Measurements from ENCODE around the gene EIF4B. TPM values are rescaled to one million over a fixed set of nuclear protein-coding genes. Genes with fewer than 3 reads are reported as not detected.
"Not testable (repeated sequence)": the region's sequence is repeated elsewhere in the genome, so short reads cannot be mapped to it uniquely, and the experiment has no call there.

Gene EIF4B
- total and polyA plus RNA-seq, 7 donors = 136 to 575 (median 475) TPM

- DNase-seq = no peak
- TF ChIP-seq, protein P1, sequence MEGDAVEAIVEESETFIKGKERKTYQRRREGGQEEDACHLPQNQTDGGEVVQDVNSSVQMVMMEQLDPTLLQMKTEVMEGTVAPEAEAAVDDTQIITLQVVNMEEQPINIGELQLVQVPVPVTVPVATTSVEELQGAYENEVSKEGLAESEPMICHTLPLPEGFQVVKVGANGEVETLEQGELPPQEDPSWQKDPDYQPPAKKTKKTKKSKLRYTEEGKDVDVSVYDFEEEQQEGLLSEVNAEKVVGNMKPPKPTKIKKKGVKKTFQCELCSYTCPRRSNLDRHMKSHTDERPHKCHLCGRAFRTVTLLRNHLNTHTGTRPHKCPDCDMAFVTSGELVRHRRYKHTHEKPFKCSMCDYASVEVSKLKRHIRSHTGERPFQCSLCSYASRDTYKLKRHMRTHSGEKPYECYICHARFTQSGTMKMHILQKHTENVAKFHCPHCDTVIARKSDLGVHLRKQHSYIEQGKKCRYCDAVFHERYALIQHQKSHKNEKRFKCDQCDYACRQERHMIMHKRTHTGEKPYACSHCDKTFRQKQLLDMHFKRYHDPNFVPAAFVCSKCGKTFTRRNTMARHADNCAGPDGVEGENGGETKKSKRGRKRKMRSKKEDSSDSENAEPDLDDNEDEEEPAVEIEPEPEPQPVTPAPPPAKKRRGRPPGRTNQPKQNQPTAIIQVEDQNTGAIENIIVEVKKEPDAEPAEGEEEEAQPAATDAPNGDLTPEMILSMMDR (IDR thresholded peaks at IDR 0.05) = no peak
- no peak for TF ChIP-seq POLR2A (IDR thresholded peaks at IDR 0.05)
- TF ChIP-seq POLR2AphosphoS5 (IDR thresholded peaks at IDR 0.05) = no peak
- no peak for TF ChIP-seq EP300 (IDR thresholded peaks at IDR 0.05)
- WGBS, 2 donors = 62 to 79% methylated on average over 2 of the region's 2 CpGs
- Histone ChIP-seq H3K36me3 (peaks cover 0 to under 1% (median 0%) of the 10 kb centered on the region in 4 donors), H3K4me3 (no peak overlapping the region), H3K4me1 (peaks cover 0 to 53% (median 43%) of the 10 kb centered on the region in 4 donors), H3K9me3 (no peaks in the 10 kb centered on the region), H3K27ac (no peak overlapping the region), H3K27me3 (no peaks in the 10 kb centered on the region)
- intact Hi-C loops (cut with DNase I) = no loop called here
Measured at GRCh38 chr12:53010955-53011354, 4.7 kb downstream of the EIF4B start.

DNA sequence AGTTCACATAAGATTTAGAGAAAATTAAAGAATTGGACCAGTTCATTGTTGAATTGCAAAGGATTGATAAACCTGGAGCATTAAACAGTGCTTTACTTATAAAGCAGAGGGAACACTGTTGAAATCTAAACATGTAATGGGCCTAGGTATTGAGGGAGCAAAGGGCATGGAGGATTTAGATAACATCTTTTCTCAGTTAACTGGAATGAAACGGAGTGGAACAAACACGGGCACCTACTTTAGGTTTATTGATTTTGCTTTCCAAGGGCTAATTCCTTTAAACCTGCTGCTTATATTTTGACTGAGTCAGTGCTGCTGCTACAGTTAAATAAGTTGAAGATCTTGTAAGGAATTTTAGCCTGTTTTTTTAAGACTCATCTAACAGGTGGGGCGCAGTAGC, 5.6 kb downstream of the EIF4B start:
- Histone ChIP-seq H3K4me3 (no peak overlapping the region), H3K36me3 (peaks cover 0 to 10% (median 3%) of the 10 kb centered on the region in 4 donors), H3K27ac (no peak overlapping the region), H3K9me3 (no peaks in the 10 kb centered on the region), H3K27me3 (no peaks in the 10 kb centered on the region), H3K4me1 (peaks cover 0 to 53% (median 42%) of the 10 kb centered on the region in 4 donors)
- intact Hi-C loops (cut with DNase I) = no loop called here
- 49 to 76% methylated on average over 3 of the region's 3 CpGs for whole genome bisulfite sequencing, 2 donors
- TF ChIP-seq POLR2A (IDR thresholded peaks at IDR 0.05) = no peak
- no peak for TF ChIP-seq EP300 (IDR thresholded peaks at IDR 0.05)
- no peak for TF ChIP-seq POLR2AphosphoS5 (IDR thresholded peaks at IDR 0.05)
- TF ChIP-seq, protein P1 (IDR thresholded peaks at IDR 0.05) = no peak
- DNase-seq = no peak

DNA sequence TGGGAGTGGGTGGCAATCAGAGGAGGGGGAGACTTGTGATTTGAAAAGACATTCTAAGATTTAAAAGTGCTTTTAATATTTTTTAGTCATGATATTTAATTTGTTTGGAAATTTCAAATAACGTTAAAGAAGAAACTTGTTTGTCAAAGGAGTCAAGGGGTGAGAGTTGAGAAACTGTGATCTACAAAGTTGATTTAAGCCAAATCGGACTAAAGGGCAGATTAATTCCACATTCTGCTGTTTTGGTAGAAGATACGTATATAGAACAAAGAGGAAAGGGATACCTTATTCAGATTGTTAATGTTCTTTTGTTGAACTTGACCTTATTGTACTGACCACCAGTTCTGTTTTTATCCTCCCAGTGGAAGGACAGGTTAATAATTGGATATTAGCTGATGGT, 6.7 kb downstream of the EIF4B start:
- Histone ChIP-seq H3K9me3 (no peaks in the 10 kb centered on the region), H3K27ac (no peak overlapping the region), H3K27me3 (no peaks in the 10 kb centered on the region), H3K4me3 (no peak overlapping the region), H3K36me3 (peaks cover 0 to 20% (median 11%) of the 10 kb centered on the region in 4 donors), H3K4me1 (peaks cover 0 to 44% (median 32%) of the 10 kb centered on the region in 4 donors)
- no peak for DNase-seq
- intact Hi-C loops (cut with DNase I) = no loop called here
- 85 to 92% methylated on average over 3 of the region's 3 CpGs for WGBS, 2 donors
- TF ChIP-seq POLR2A (IDR thresholded peaks at IDR 0.05) (no peak), POLR2AphosphoS5 (IDR thresholded peaks at IDR 0.05) (no peak), EP300 (IDR thresholded peaks at IDR 0.05) (no peak)
- TF ChIP-seq, protein P1 (IDR thresholded peaks at IDR 0.05) = no peak

- DNase-seq = no peak
- peaks cover 0 to 27% (median 14%) of the 10 kb centered on the region in 4 donors for H3K4me1 ChIP-seq
- no peak overlapping the region for H3K27ac ChIP-seq
- no peak for TF ChIP-seq EP300 (IDR thresholded peaks at IDR 0.05)
- no peak for TF ChIP-seq POLR2A (IDR thresholded peaks at IDR 0.05)
- no peak for TF ChIP-seq POLR2AphosphoS5 (IDR thresholded peaks at IDR 0.05)
- TF ChIP-seq, protein P1 (IDR thresholded peaks at IDR 0.05) = no peak
- intact Hi-C loops (cut with DNase I) = no loop called here
- peaks cover 11 to 38% (median 25%) of the 10 kb centered on the region in 4 donors for H3K36me3 ChIP-seq
- 82 to 86% methylated on average over 2 of the region's 2 CpGs for WGBS, 2 donors
- no peak overlapping the region for H3K4me3 ChIP-seq
- H3K9me3 ChIP-seq = no peaks in the 10 kb centered on the region
- H3K27me3 ChIP-seq = no peaks in the 10 kb centered on the region
Measured at GRCh38 chr12:53014709-53015108, 8.5 kb downstream of the EIF4B start.

- TF ChIP-seq, protein P1 (IDR thresholded peaks at IDR 0.05) = no peak
- TF ChIP-seq EP300 (IDR thresholded peaks at IDR 0.05) (no peak), POLR2AphosphoS5 (IDR thresholded peaks at IDR 0.05) (no peak), POLR2A (IDR thresholded peaks at IDR 0.05) (no peak)
- H3K36me3 ChIP-seq = peaks cover 40 to 95% (median 65%) of the 10 kb centered on the region in 4 donors
- WGBS, 2 donors = 82 to 90% methylated on average over 3 of the region's 3 CpGs
Measured at GRCh38 chr12:53025250-53025649, 19.0 kb downstream of the EIF4B start.

DNA sequence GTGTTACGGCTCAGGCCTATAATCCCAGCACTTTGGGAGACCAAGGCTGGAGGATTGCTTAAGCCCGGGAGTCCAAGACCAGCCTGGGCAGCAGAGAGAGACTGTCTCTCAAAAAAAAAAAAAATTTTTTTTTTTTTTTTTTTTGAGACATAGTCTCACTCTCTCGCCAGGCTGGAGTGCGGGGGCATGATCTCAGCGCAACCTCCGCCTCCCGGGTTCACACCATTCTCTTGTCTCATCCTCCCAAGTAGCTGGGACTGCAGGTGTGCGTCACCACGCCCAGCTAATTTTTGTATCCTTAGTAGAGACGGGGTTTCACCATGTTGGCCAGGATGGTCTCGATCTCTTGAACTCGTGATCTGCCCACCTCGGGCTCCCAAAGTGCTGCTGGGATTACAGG, 20.8 kb downstream of the EIF4B start:
- H3K36me3 ChIP-seq = peaks cover 37 to 94% (median 67%) of the 10 kb centered on the region in 4 donors
- intact Hi-C loops (cut with DNase I); H3K27ac ChIP-seq: not testable (repeated sequence)

More at GRCh38 chr12:53025250-53025649, 19.0 kb downstream of the EIF4B start:
- Histone ChIP-seq H3K9me3 (no peaks in the 10 kb centered on the region), H3K4me3 (no peak overlapping the region), H3K27me3 (no peaks in the 10 kb centered on the region), H3K4me1 (no peaks in the 10 kb centered on the region), H3K27ac (no peak overlapping the region)
- intact Hi-C loops (cut with DNase I) = no loop called here
- no peak for DNase-seq

More for the DNA sequence above, 20.8 kb downstream of the EIF4B start:
- not testable (repeated sequence) for DNase-seq, H3K27me3 ChIP-seq, H3K9me3 ChIP-seq, H3K4me1 ChIP-seq, H3K4me3 ChIP-seq
- WGBS, 2 donors = 89 to 90% methylated on average over 13 of the region's 13 CpGs
